ENCODE data around the gene STN1. TPM values are rescaled to one million over a fixed set of nuclear protein-coding genes. Genes with fewer than 3 reads are reported as not detected.

STN1 gene
- total and polyA plus RNA-seq, 10 of the 15 experiments (the other 5 are each of a cell fraction or from before 2014, with no cell fraction given), result 22.2 to 31.8 (median 28.5) TPM

DNA sequence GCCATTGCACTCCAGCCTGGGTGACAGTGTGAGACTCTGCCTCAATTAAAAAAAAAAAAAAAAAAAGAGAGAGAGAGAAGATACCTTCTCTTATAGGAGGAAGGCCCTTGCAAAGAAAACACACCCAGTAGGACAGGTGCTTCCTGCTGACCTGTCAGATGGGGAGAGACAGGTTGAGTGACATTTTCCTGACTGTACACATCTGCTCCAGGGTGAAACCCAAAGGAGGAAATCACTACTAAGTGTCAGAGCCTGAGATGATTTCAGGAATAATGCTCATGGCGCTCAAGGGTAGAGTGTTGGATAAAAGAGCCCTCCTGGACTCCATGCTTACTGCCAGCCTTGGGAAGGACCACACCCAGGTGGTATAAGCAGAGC is 1.7 kb upstream of the STN1 start:
- ChIA-PET RAD21 (ENCODE audit: unreplicated experiment) (interaction anchor here (1.1 to 1.5 kb wide), 2 partner anchors 11 to 55 kb away, joined by 3 read pairs; no protein-coding TSS in a partner anchor), SMC1A (ENCODE audit: uncharacterized antibody, unreplicated experiment) (interaction anchor here (1.2 to 1.6 kb wide), 2 partner anchors 8 to 18 kb away, joined by 3 to 4 read pairs; no protein-coding TSS in a partner anchor), POLR2A (interaction anchor here (0.8 kb wide), 1 partner anchor 18 kb away, joined by 7 read pairs; no protein-coding TSS in a partner anchor), CTCF (interaction anchor here (0.8 to 1.2 kb wide), 3 partner anchors 32 to 202 kb away, joined by 3 to 4 read pairs (median 3); partner anchors contain the start of gene SFR1)
- BruUV-seq (replicated peaks), result no TSS peak
- in situ Hi-C loops (cut with MboI), result no loop called here
- H4K20me1 ChIP-seq (ENCODE audit: control insufficient read depth, insufficient read depth), result no peaks in the 10 kb centered on the region
- ATAC-seq, result no peak
- intact Hi-C loops (cut with micrococcal nuclease; ENCODE audit: unreplicated experiment), result loop anchor here (5.0 to 10.0 kb wide), 3 partner anchors 48 to 415 kb away; partner anchors contain the start of genes ITPRIP, SFR1 and SLK
- H2AFZ ChIP-seq (ENCODE audit: control insufficient read depth, low read depth, low read length), result no peak overlapping the region
- no peak overlapping the region for H3K4me2 ChIP-seq (ENCODE audit: control insufficient read depth, insufficient read depth)
- no peak overlapping the region for H3K4me3 ChIP-seq
- H3K79me2 ChIP-seq (ENCODE audit: control insufficient read depth, insufficient read depth, low read length), result peaks cover 19% of the 10 kb centered on the region
- peaks cover 6% of the 10 kb centered on the region for H3K9me3 ChIP-seq (replicated peaks; ENCODE audit: control insufficient read depth, insufficient read depth, low read length)
- no peak overlapping the region for H3K27ac ChIP-seq (ENCODE audit: control insufficient read depth, insufficient read depth)
- WGBS (ENCODE audit: insufficient coverage, insufficient replicate concordance, low lambda C conversion rate, missing lambda C conversion rate), result 100% methylated on average over 1 of the region's 1 CpG
- no peak for FAIRE-seq
- H3K27me3 ChIP-seq (replicated peaks in 1 of 2; ENCODE audit: control insufficient read depth in 2 of 2, insufficient read depth in 2 of 2, low read length in 1 of 2), result no peaks in the 10 kb centered on the region
- TF ChIP-seq PAX8 (IDR thresholded peaks at IDR 0.05) (no peak), JUND (IDR thresholded peaks at IDR 0.05; ENCODE audit: low read depth, low read length) (no peak), MEF2A (IDR thresholded peaks at IDR 0.05; ENCODE audit: insufficient read depth, low read depth, low read length) (no peak), MYC (IDR thresholded peaks at IDR 0.05; ENCODE audit: insufficient read depth, insufficient read length, insufficient replicate concordance, low read length, severe bottlenecking) (no peak), FOXK2 (IDR thresholded peaks at IDR 0.05) (no peak), POLR2AphosphoS2 (IDR thresholded peaks at IDR 0.05; ENCODE audit: low read depth, low read length) (no peak), SPI1 (IDR thresholded peaks at IDR 0.05; ENCODE audit: borderline replicate concordance, insufficient read depth, low read depth, low read length) (no peak), ATF3 (IDR thresholded peaks at IDR 0.05; ENCODE audit: borderline replicate concordance, extremely low read depth, low read depth, low read length) (no peak), YBX1 (IDR thresholded peaks at IDR 0.05) (no peak), STAT3 (IDR thresholded peaks at IDR 0.05; ENCODE audit: low read depth, low read length) (no peak), TCF7 (IDR thresholded peaks at IDR 0.05; ENCODE audit: borderline replicate concordance) (no peak), SUPT20H (IDR thresholded peaks at IDR 0.05; ENCODE audit: borderline replicate concordance, control insufficient read depth, low read depth, low read length) (no peak), NFXL1 (IDR thresholded peaks at IDR 0.05; ENCODE audit: borderline replicate concordance) (no peak), GATAD2B (conservative IDR thresholded peaks at IDR 0.05; ENCODE audit: low read depth) (no peak), KAT2A (conservative IDR thresholded peaks at IDR 0.05; ENCODE audit: control insufficient read depth, low read depth, low read length) (no peak), LARP7 (IDR thresholded peaks at IDR 0.05) (no peak), SREBF2 (IDR thresholded peaks at IDR 0.05; ENCODE audit: low read length) (no peak)
- TF ChIP-seq, protein P1, sequence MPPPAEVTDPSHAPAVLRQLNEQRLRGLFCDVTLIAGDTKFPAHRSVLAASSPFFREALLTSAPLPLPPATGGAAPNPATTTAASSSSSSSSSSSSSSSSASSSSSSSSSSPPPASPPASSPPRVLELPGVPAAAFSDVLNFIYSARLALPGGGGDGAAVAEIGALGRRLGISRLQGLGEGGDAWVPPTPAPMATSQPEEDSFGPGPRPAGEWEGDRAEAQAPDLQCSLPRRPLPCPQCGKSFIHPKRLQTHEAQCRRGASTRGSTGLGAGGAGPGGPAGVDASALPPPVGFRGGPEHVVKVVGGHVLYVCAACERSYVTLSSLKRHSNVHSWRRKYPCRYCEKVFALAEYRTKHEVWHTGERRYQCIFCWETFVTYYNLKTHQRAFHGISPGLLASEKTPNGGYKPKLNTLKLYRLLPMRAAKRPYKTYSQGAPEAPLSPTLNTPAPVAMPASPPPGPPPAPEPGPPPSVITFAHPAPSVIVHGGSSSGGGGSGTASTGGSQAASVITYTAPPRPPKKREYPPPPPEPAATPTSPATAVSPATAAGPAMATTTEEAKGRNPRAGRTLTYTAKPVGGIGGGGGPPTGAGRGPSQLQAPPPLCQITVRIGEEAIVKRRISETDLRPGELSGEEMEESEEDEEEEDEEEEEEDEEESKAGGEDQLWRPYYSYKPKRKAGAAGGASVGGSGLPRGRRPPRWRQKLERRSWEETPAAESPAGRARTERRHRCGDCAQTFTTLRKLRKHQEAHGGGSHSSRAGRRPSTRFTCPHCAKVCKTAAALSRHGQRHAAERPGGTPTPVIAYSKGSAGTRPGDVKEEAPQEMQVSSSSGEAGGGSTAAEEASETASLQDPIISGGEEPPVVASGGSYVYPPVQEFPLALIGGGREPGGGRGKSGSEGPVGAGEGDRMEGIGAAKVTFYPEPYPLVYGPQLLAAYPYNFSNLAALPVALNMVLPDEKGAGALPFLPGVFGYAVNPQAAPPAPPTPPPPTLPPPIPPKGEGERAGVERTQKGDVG (CRISPR knock-in tag; IDR thresholded peaks at IDR 0.05), result no peak
- TF ChIP-seq, protein P2, sequence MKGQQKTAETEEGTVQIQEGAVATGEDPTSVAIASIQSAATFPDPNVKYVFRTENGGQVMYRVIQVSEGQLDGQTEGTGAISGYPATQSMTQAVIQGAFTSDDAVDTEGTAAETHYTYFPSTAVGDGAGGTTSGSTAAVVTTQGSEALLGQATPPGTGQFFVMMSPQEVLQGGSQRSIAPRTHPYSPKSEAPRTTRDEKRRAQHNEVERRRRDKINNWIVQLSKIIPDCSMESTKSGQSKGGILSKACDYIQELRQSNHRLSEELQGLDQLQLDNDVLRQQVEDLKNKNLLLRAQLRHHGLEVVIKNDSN (IDR thresholded peaks at IDR 0.05; ENCODE audit: borderline replicate concordance, extremely low read length, insufficient read depth, low read depth, low read length), result no peak
- peaks cover 12% of the 10 kb centered on the region for H3K4me1 ChIP-seq (ENCODE audit: control insufficient read depth, insufficient read depth, low read length)
- H3K9ac ChIP-seq (ENCODE audit: control insufficient read depth, insufficient read depth, low read length), result no peak overlapping the region
- H3K36me3 ChIP-seq (ENCODE audit: control insufficient read depth in 2 of 2, insufficient read depth in 2 of 2, low read length in 1 of 2), result no peaks in the 10 kb centered on the region
- DNase-seq (ENCODE audit: low read depth, low spot score), result no peak

Measured in GM12878 (cell line).